HepG2 (cell line): ENCODE results near the gene EVPLL. TPM values are rescaled to one million over a fixed set of nuclear protein-coding genes. Genes with fewer than 3 reads are reported as not detected.

Experiments used
- ATAC-seq: fragments of 200-7000 bp; cut with Tn5 transposase; 3 replicates; pipeline ENCODE4 v1.9.1; 2020; ENCODE audit warnings: mild to moderate bottlenecking, moderate library complexity
- BruUV-seq: library from RNA; stranded (reverse); fragments of 400-500 nt; replicated peaks from 2 replicates; lab custom pipeline; 2021; lab: Mats Ljungman, UMichigan
- CTCF ChIA-PET: fragments of 300-600 bp; formaldehyde crosslinking; extraction: SDS; loops from one replicate; lab custom pipeline; 2021; ENCODE audit warnings: low total read pairs, inconsistent platforms, low intra/inter-chr PET ratio; lab: Yijun Ruan, JAX
- POLR2A ChIA-PET: fragments of 350-600 bp; sonication (Branson Sonifier 250); formaldehyde crosslinking; loops from one replicate; lab custom pipeline; 2020; ENCODE audit warnings: antibody characterized with exemption, inconsistent platforms; lab: Yijun Ruan, JAX
- DNase-seq: peaks from one replicate; pipeline ENCODE4 v3.0.0-alpha.2; 2015; ENCODE audit warnings: low spot score
- FAIRE-seq: peaks from 3 replicates; lab custom pipeline; 2011; peaks lifted over from hg19 to GRCh38; lab: Jason Lieb, UNC
- H2AFZ ChIP-seq: one replicate; pipeline ENCODE4 v1.6.1; 2011; ENCODE audit warnings: low read length, inconsistent platforms
- H3K27ac ChIP-seq: fragments of 300-600 bp; 3 replicates; pipeline ENCODE4 v1.8.0; 2011; ENCODE audit warnings: mixed run types, mild to moderate bottlenecking, mixed read lengths, low read length, inconsistent platforms; ENCODE audit not compliant: insufficient read depth; ENCODE audit errors: extremely low read length
- H3K27me3 ChIP-seq, 2 experiments: fragments of 200-600 bp in 1 of 2; 2 replicates in 1 of 2; 3 replicates in 1 of 2; pipeline versions ENCODE4 v1.6.0 to v1.8.0; 2011; ENCODE audit warnings: low read length in 2 of 2, mild to moderate bottlenecking in 2 of 2, moderate library complexity in 2 of 2, inconsistent platforms in 1 of 2; ENCODE audit not compliant: insufficient read depth in 2 of 2, control insufficient read depth in 1 of 2
- H3K36me3 ChIP-seq, 2 experiments: fragments of 200-600 bp in 1 of 2; replicated peaks in 1 of 2; 2 replicates in 1 of 2; 3 replicates in 1 of 2; pipeline versions ENCODE4 v1.5.1 to v1.8.0; 2011; ENCODE audit warnings: low read length in 2 of 2, inconsistent platforms in 1 of 2; ENCODE audit not compliant: insufficient read depth in 2 of 2, control insufficient read depth in 1 of 2
- H3K4me1 ChIP-seq: 2 replicates; pipeline ENCODE4 v1.5.1; 2012; ENCODE audit warnings: low read length, inconsistent platforms; ENCODE audit not compliant: insufficient read depth
- H3K4me2 ChIP-seq: 2 replicates; pipeline ENCODE4 v1.6.0; 2011; ENCODE audit warnings: low read depth, low read length, inconsistent platforms
- H3K4me3 ChIP-seq, 3 experiments: fragments of 200-600 bp in 1 of 3; sonication (generic), shearing (Covaris generic) in 1 of 3; replicated peaks in 1 of 3; 2 replicates each; pipeline ENCODE4 v1.5.1; 2011 to 2016; ENCODE audit warnings: low read length in 3 of 3, inconsistent platforms in 2 of 3, low read depth in 2 of 3, mild to moderate bottlenecking in 2 of 3, control low read depth in 1 of 3, mixed read lengths in 1 of 3; ENCODE audit not compliant: insufficient read depth in 1 of 3
- H3K79me2 ChIP-seq: one replicate; pipeline ENCODE4 v1.6.1; 2011; ENCODE audit warnings: low read length, inconsistent platforms; ENCODE audit not compliant: insufficient read depth
- H3K9ac ChIP-seq: 2 replicates; pipeline ENCODE4 v1.6.0; 2011; ENCODE audit warnings: mild to moderate bottlenecking, low read depth, low read length, inconsistent platforms; ENCODE audit not compliant: insufficient read depth
- H3K9me3 ChIP-seq: 2 replicates; pipeline ENCODE4 v1.5.1; 2012; ENCODE audit warnings: mild to moderate bottlenecking, low read length
- H4K20me1 ChIP-seq: 2 replicates; pipeline ENCODE4 v1.6.0; 2011; ENCODE audit warnings: inconsistent platforms, mild to moderate bottlenecking, low read length, moderate library complexity; ENCODE audit not compliant: insufficient read depth
- ELF4 ChIP-seq: sonication (generic); formaldehyde crosslinking; IDR thresholded peaks from 2 replicates; pipeline ENCODE4 v1.5.0; 2020; ENCODE audit warnings: missing genetic modification reagents, mild to moderate bottlenecking, moderate library complexity, borderline replicate concordance
- MEIS1 ChIP-seq: sonication (generic); formaldehyde crosslinking; IDR thresholded peaks from 2 replicates; pipeline ENCODE4 v1.9.0; 2021; ENCODE audit warnings: mild to moderate bottlenecking, missing genetic modification reagents, moderate library complexity, borderline replicate concordance
- SAFB2 ChIP-seq: sonication (generic); formaldehyde crosslinking; IDR thresholded peaks from 2 replicates; pipeline ENCODE4 v1.5.1; 2020; ENCODE audit warnings: missing genetic modification reagents, low read depth, mild to moderate bottlenecking, borderline replicate concordance
- SP5 ChIP-seq: IDR thresholded peaks from 2 replicates; pipeline ENCODE4 v1.6.1; 2016; ENCODE audit warnings: low read depth, borderline replicate concordance
- ZSCAN22 ChIP-seq: sonication (generic); formaldehyde crosslinking; IDR thresholded peaks from 2 replicates; pipeline ENCODE4 v1.4.0; 2020; ENCODE audit warnings: mild to moderate bottlenecking, missing genetic modification reagents
- WGBS: methylation state at CpG from one replicate; pipeline ENCODE4 v1.1.6; 2017; ENCODE audit warnings: low lambda C conversion rate; 5-methylcytosine and 5-hydroxymethylcytosine counted together
- in situ Hi-C: cut with HindIII; loops from 2 replicates; pipeline ENCODE4 v1.10.0; 2017; ENCODE audit warnings: low pct_unique_long_range_greater_than_20kb; ENCODE audit not compliant: extremely low pct_ligation_motif_present
- intact Hi-C: fragments of 100-400 bp; cut with micrococcal nuclease; formaldehyde crosslinking; loops from one replicate; pipeline ENCODE4 v1.10.0; 2022; ENCODE audit not compliant: unreplicated experiment
- polyA plus RNA-seq, 8 experiments: library from polyadenylated mRNA; depleted of rRNA in 3 of 8; stranded (reverse) in 7 of 8; unstranded in 1 of 8; fragments of >200 nt; fragmentation: Illumina TruSeq in 4 of 8; extraction: Trizol in 4 of 8; gene quantifications; 2 replicates each; pipeline versions ENCODE4 v1.2.1 to v1.2.3, GENCODE V29; 2011 to 2016; ENCODE audit warnings: low read depth in 4 of 8, missing spikeins in 1 of 8, mixed read lengths in 1 of 8; ENCODE audit not compliant: insufficient read depth in 1 of 8
- total RNA-seq, 5 experiments: library from RNA; depleted of rRNA; stranded (reverse); fragments of >200 nt; fragmentation: Illumina TruSeq; extraction: Trizol; gene quantifications; 2 replicates each; pipeline ENCODE4 v1.2.3, GENCODE V29; 2016; ENCODE audit warnings: low read depth in 1 of 5
- TF ChIP-seq, protein P1 (sequence below), 2 experiments: sonication (generic) in 1 of 2; formaldehyde crosslinking in 1 of 2; IDR thresholded peaks; 2 replicates each; pipeline versions ENCODE4 v1.6.1 to v1.9.0; 2014 to 2022; ENCODE audit warnings: antibody characterized with exemption in 1 of 2, borderline replicate concordance in 1 of 2, inconsistent platforms in 1 of 2, low read depth in 1 of 2, missing genetic modification reagents in 1 of 2
- TF ChIP-seq, protein P2 (sequence below): sonication (generic); formaldehyde crosslinking; IDR thresholded peaks from 2 replicates; pipeline ENCODE4 v1.4.0; 2020; ENCODE audit warnings: missing genetic modification reagents; ENCODE audit errors: not compliant biosample characterization
- TF ChIP-seq, protein P3 (sequence below): sonication (generic); formaldehyde crosslinking; IDR thresholded peaks from 2 replicates; pipeline ENCODE4 v1.8.1; 2022; ENCODE audit warnings: mild to moderate bottlenecking, missing genetic modification reagents
- TF ChIP-seq, protein P4 (sequence below): sonication (generic); formaldehyde crosslinking; IDR thresholded peaks from 2 replicates; pipeline ENCODE4 v1.5.0; 2020; ENCODE audit warnings: mild to moderate bottlenecking, missing genetic modification reagents, borderline replicate concordance
- TF ChIP-seq, protein P5 (sequence below): sonication (generic); formaldehyde crosslinking; IDR thresholded peaks from 2 replicates; pipeline ENCODE4 v1.5.0; 2020; ENCODE audit warnings: missing genetic modification reagents

Gene EVPLL
- total and polyA plus RNA-seq, 2 of the 13 experiments (the other 11 are each of a cell fraction or from before 2014, with no cell fraction given): 0.07 TPM; not detected in 1

DNA sequence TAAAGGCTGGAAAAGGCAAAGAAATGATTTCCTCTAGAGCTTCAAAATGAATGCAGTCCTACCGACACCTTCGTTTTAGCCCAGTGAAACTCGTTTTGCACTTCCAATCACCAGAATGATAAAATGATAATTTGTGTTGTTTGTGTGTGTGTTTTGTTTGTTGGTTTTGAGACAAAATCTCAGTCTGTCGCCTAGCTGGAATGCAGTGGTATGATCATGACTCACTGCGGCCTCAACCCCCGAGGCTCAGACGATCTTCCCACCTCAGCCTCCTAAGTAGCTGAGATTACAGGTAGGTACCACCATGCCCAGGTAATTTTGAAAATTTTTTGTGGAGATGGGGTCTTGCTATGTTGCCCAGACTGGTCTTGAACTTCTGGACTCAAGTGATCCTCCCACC is 3.4 kb upstream of the EVPLL start:
- Histone ChIP-seq H3K4me1 (peaks cover 17% of the 10 kb centered on the region), H3K27ac (no peak overlapping the region), H3K9me3 (peaks cover 6% of the 10 kb centered on the region), H3K9ac (no peak overlapping the region), H3K36me3 (no peaks in the 10 kb centered on the region), H3K79me2 (no peaks in the 10 kb centered on the region), H4K20me1 (no peaks in the 10 kb centered on the region), H3K4me3 (no peak overlapping the region), H2AFZ (no peak overlapping the region), H3K27me3 (no peaks in the 10 kb centered on the region; a peak in 1 of 5 replicates), H3K4me2 (no peak overlapping the region)
- FAIRE-seq (no peak), ATAC-seq (no peak), DNase-seq (no peak)
- intact Hi-C loops: no loop called here
- POLR2A ChIA-PET: no interaction called here
- in situ Hi-C loops: no loop called here
- CTCF ChIA-PET: no interaction called here
- WGBS: 56% methylated on average over 7 of the region's 7 CpGs
- BruUV-seq: no TSS peak
- no peak for TF ChIP-seq SP5 (CRISPR knock-in tag)
- TF ChIP-seq, protein P1, sequence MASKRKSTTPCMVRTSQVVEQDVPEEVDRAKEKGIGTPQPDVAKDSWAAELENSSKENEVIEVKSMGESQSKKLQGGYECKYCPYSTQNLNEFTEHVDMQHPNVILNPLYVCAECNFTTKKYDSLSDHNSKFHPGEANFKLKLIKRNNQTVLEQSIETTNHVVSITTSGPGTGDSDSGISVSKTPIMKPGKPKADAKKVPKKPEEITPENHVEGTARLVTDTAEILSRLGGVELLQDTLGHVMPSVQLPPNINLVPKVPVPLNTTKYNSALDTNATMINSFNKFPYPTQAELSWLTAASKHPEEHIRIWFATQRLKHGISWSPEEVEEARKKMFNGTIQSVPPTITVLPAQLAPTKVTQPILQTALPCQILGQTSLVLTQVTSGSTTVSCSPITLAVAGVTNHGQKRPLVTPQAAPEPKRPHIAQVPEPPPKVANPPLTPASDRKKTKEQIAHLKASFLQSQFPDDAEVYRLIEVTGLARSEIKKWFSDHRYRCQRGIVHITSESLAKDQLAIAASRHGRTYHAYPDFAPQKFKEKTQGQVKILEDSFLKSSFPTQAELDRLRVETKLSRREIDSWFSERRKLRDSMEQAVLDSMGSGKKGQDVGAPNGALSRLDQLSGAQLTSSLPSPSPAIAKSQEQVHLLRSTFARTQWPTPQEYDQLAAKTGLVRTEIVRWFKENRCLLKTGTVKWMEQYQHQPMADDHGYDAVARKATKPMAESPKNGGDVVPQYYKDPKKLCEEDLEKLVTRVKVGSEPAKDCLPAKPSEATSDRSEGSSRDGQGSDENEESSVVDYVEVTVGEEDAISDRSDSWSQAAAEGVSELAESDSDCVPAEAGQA (IDR thresholded peaks at IDR 0.05; ENCODE audit: low read depth): no peak
- TF ChIP-seq, protein P1 (CRISPR knock-in tag; IDR thresholded peaks at IDR 0.05; ENCODE audit: borderline replicate concordance): no peak
- TF ChIP-seq, protein P2, sequence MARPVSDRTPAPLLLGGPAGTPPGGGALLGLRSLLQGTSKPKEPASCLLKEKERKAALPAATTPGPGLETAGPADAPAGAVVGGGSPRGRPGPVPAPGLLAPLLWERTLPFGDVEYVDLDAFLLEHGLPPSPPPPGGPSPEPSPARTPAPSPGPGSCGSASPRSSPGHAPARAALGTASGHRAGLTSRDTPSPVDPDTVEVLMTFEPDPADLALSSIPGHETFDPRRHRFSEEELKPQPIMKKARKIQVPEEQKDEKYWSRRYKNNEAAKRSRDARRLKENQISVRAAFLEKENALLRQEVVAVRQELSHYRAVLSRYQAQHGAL (CRISPR knock-in tag): no peak
- TF ChIP-seq, protein P3, sequence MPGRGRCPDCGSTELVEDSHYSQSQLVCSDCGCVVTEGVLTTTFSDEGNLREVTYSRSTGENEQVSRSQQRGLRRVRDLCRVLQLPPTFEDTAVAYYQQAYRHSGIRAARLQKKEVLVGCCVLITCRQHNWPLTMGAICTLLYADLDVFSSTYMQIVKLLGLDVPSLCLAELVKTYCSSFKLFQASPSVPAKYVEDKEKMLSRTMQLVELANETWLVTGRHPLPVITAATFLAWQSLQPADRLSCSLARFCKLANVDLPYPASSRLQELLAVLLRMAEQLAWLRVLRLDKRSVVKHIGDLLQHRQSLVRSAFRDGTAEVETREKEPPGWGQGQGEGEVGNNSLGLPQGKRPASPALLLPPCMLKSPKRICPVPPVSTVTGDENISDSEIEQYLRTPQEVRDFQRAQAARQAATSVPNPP (CRISPR knock-in tag): no peak
- TF ChIP-seq ZSCAN22 (CRISPR knock-in tag): no peak
- TF ChIP-seq, protein P4, sequence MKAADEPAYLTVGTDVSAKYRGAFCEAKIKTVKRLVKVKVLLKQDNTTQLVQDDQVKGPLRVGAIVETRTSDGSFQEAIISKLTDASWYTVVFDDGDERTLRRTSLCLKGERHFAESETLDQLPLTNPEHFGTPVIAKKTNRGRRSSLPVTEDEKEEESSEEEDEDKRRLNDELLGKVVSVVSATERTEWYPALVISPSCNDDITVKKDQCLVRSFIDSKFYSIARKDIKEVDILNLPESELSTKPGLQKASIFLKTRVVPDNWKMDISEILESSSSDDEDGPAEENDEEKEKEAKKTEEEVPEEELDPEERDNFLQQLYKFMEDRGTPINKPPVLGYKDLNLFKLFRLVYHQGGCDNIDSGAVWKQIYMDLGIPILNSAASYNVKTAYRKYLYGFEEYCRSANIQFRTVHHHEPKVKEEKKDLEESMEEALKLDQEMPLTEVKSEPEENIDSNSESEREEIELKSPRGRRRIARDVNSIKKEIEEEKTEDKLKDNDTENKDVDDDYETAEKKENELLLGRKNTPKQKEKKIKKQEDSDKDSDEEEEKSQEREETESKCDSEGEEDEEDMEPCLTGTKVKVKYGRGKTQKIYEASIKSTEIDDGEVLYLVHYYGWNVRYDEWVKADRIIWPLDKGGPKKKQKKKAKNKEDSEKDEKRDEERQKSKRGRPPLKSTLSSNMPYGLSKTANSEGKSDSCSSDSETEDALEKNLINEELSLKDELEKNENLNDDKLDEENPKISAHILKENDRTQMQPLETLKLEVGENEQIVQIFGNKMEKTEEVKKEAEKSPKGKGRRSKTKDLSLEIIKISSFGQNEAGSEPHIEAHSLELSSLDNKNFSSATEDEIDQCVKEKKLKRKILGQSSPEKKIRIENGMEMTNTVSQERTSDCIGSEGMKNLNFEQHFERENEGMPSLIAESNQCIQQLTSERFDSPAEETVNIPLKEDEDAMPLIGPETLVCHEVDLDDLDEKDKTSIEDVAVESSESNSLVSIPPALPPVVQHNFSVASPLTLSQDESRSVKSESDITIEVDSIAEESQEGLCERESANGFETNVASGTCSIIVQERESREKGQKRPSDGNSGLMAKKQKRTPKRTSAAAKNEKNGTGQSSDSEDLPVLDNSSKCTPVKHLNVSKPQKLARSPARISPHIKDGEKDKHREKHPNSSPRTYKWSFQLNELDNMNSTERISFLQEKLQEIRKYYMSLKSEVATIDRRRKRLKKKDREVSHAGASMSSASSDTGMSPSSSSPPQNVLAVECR (CRISPR knock-in tag): no peak
- TF ChIP-seq SAFB2: no peak
- no peak for TF ChIP-seq ELF4 (CRISPR knock-in tag)
- TF ChIP-seq, protein P5, sequence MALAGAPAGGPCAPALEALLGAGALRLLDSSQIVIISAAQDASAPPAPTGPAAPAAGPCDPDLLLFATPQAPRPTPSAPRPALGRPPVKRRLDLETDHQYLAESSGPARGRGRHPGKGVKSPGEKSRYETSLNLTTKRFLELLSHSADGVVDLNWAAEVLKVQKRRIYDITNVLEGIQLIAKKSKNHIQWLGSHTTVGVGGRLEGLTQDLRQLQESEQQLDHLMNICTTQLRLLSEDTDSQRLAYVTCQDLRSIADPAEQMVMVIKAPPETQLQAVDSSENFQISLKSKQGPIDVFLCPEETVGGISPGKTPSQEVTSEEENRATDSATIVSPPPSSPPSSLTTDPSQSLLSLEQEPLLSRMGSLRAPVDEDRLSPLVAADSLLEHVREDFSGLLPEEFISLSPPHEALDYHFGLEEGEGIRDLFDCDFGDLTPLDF (CRISPR knock-in tag): no peak
- no peak for TF ChIP-seq MEIS1 (CRISPR knock-in tag)
